Measurements from ENCODE around the gene NALCN.

NALCN gene

DNA sequence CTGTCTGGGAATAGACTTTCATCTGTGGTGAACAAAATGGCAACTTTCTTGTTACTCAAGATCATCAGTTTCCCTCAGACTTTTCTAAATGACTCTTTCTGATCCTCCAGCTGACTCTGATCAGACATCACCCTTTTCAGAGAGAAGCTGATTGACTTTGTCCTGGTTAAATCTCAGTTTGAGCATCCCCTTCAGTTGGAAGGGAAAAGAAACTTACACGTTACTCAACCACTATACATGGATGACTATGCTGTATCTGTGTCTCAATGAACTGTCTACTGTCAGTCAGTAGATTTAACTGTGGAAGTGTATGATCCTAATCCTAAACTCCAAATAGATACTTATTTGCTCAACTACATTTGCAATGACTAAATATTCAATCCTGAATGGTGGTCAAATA is 118.5 kb downstream of the NALCN start:
- H3K4me3 ChIP-seq (ENCODE audit: low read depth, low read length), result no peak overlapping the region
- TF ChIP-seq, protein P1, sequence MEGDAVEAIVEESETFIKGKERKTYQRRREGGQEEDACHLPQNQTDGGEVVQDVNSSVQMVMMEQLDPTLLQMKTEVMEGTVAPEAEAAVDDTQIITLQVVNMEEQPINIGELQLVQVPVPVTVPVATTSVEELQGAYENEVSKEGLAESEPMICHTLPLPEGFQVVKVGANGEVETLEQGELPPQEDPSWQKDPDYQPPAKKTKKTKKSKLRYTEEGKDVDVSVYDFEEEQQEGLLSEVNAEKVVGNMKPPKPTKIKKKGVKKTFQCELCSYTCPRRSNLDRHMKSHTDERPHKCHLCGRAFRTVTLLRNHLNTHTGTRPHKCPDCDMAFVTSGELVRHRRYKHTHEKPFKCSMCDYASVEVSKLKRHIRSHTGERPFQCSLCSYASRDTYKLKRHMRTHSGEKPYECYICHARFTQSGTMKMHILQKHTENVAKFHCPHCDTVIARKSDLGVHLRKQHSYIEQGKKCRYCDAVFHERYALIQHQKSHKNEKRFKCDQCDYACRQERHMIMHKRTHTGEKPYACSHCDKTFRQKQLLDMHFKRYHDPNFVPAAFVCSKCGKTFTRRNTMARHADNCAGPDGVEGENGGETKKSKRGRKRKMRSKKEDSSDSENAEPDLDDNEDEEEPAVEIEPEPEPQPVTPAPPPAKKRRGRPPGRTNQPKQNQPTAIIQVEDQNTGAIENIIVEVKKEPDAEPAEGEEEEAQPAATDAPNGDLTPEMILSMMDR (IDR thresholded peaks at IDR 0.05; ENCODE audit: borderline replicate concordance, insufficient read depth, low read depth, low read length), result no peak

DNA sequence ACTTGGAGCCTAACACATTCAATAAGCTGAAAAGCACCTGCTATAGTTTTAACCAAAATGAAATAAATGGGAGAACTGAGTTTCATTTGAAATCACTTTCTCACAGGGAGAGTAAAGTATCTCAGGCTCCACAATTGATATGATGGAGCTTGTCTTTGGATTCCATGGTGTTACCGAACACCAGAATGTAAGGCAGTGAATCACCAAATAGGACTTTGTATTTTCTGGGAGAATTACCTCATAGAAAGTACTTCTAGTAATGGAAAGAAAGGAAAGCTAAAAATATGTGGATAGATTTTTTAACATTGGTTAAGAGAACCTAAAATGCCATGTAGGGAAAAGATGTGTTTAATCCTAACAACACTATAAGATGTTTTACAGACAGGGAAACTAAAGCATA is 123.6 kb downstream of the NALCN start:
- TF ChIP-seq, protein P1 (IDR thresholded peaks at IDR 0.05; ENCODE audit: borderline replicate concordance, insufficient read depth, low read depth, low read length), result no peak
- H3K4me3 ChIP-seq (ENCODE audit: low read depth, low read length), result no peak overlapping the region

DNA sequence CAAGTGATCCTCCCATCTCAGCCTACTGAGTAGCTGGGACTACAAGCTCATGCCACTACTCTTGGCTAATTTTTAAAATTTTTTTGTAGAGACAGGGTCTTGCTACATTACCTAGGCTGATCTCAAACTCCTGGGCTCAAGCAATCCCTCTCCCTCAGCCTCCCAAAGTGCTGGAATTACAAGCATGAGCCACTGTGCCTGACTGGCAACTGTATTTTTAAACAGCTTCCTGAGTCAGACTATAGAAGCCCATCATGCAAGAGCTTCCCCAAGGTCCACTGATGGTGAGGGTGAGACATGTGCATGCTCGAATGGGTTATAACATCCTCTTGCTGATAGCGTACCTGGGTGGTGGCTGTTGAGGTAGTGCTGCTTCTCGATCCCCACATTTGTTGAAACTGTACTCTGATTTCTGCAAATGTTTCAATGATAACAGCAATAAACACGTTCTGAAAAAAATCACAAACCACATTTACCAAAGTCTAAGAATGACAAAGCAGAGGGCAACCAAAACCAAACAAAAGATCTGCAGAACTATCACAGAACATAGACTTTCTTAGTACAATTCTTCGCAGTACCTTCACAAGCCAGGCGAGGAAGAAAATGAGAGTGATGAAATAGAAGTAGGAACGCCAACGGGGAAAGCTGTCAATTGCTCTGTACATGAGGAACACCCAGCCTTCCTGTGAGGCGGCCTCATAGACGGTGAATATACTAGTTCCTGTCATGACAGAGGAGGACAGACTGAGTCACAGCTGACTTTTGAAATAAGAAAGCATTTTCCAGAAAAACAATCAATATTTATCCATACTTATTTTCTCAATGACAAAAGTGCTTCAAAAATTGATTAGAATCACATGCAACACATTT is 124.4 kb downstream of the NALCN start:
- no peak overlapping the region for H3K4me3 ChIP-seq (ENCODE audit: low read depth, low read length)
- TF ChIP-seq, protein P1 (IDR thresholded peaks at IDR 0.05; ENCODE audit: borderline replicate concordance, insufficient read depth, low read depth, low read length), result no peak

DNA sequence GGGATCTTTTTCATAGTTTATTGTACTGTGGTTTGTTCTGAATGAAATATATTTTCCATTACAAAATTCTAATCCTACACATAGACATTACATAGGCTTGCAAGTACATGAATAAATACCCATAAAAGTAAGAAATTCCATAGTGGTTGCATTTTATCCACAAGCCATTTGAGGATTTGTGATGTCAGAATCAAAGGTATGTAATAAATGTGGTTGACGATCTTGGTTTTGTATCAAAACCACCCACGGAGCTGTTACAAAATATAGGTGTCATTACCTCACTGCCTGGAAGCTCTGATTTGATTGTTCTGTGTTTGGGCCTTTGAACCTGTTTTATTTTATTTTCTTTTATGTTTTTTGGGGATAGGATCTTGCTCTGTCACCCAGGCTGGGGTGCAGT is 125.1 kb downstream of the NALCN start:
- no peak overlapping the region for H3K4me3 ChIP-seq (ENCODE audit: low read depth, low read length)
- TF ChIP-seq, protein P1 (IDR thresholded peaks at IDR 0.05; ENCODE audit: borderline replicate concordance, insufficient read depth, low read depth, low read length), result no peak

DNA sequence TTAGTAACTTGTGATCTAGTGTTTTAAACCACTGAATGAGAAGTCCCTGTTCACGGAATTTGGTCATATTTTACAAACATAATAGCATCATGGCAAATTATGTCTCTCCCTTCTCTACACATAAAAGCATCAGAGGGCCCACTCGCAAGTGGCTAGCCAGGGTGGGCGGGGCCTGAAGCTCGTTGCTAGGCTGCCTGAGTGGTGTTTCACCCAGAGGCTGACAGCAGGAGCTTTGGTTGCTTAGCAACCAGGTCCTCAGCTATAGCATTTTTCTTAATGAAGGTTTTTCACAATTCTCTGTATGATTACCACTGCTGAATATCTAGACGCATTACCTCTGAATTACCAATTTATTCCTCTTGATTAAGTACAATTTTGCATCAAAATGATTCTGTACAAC is 126.5 kb downstream of the NALCN start:
- TF ChIP-seq, protein P1 (IDR thresholded peaks at IDR 0.05; ENCODE audit: borderline replicate concordance, insufficient read depth, low read depth, low read length), result no peak
- H3K4me3 ChIP-seq (ENCODE audit: low read depth, low read length), result no peak overlapping the region

DNA sequence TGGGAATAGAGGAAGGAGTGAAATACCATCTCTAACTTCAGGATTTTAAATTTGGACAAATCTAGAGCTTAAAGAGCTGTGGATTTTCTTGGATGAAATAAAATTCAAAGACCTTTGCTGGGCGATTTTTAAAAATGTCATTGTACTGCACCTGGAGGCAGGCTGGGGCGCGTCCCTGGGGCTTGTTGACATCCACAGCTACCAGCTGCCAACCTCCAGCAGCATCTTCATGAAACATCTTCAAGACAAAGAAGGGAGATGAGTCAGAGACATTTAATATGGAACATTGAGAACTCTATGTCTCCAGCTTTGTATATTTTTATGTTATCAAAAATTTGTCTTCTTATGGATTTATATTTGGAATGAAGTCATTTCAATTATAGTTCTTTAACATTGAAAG is 132.5 kb downstream of the NALCN start:
- H3K4me3 ChIP-seq (ENCODE audit: low read depth, low read length), result no peak overlapping the region
- TF ChIP-seq, protein P1 (IDR thresholded peaks at IDR 0.05; ENCODE audit: borderline replicate concordance, insufficient read depth, low read depth, low read length), result no peak

DNA sequence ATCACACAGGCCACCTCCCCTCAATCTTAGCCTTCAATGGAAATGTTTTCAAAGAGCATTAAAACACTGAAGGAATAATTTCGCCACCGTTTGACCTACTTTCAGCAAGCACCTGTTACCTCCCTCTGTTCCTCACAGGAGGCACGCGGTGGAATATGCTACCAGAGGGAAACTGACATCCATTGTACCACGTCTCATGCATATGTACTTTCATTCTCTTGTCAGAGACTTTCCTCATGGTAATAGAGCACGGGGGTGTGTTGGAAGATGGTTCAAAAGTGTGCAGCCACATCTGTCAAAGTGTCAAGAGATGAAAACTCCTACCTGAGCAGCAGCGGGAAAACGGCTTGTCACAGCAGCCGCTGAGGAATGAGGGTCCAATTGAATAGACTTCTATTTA is 143.4 kb downstream of the NALCN start:
- no peak overlapping the region for H3K4me3 ChIP-seq (ENCODE audit: low read depth, low read length)
- TF ChIP-seq, protein P1 (IDR thresholded peaks at IDR 0.05; ENCODE audit: borderline replicate concordance, insufficient read depth, low read depth, low read length), result no peak
